CD4-positive, alpha-beta T cell treated with Interleukin-4 for 4 hours (primary cell): ENCODE results near the gene CRACDL.
"Not testable (repeated sequence)": the region's sequence is repeated elsewhere in the genome, so short reads cannot be mapped to it uniquely, and the experiment has no call there.

Experiments used
- DNase-seq: peaks from one replicate; pipeline ENCODE4 v3.0.0-alpha.2; 2020

CRACDL gene

DNA sequence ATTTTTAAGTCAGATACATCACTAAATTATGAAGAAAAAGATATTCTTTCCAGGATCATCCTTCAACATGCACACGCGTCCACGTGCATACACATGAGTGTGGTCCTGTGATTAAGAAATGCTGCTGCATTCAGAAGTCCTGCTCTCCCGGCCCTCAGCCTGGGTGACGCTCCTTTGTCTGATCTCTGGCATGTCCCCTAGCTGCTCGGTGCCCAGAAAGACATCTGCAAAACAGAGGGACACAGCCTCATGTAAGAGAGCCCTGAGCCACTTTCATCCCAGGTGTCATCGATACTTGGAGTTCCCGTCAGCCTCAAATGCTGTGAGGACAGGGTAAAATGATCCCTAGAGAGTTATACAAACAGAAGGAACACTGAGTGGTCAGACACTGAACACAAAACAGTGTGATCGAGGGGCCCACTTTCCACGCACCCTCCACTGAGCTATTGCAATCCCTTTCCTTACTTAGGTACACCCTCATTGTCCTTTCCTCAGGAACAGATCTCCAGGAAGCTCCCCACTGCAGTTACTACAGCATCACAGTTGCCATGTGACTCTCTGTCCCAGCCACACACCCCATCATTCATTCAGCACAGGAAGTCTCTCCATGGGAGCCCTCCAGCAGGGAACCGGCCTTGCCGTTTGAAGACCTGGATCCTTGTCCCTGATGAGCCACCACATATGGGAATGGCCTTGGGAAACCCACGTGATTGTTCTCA, 32.1 kb downstream of the CRACDL start:
- no peak for DNase-seq

DNA sequence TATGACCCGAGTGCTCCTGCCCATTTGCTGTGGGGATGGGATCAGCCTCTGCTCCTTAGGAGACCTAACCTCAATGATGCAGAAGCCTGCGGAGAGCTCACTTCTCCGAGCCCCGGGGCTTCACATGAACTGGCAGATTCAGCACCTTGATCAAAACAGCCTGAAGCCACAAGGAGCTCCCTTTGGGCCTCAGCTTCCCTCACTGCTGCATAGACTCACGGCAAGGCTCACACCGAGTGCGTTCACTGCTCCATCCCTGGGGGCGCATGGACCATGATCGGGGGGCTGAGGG, 33.0 kb downstream of the CRACDL start:
- DNase-seq = no peak

DNA sequence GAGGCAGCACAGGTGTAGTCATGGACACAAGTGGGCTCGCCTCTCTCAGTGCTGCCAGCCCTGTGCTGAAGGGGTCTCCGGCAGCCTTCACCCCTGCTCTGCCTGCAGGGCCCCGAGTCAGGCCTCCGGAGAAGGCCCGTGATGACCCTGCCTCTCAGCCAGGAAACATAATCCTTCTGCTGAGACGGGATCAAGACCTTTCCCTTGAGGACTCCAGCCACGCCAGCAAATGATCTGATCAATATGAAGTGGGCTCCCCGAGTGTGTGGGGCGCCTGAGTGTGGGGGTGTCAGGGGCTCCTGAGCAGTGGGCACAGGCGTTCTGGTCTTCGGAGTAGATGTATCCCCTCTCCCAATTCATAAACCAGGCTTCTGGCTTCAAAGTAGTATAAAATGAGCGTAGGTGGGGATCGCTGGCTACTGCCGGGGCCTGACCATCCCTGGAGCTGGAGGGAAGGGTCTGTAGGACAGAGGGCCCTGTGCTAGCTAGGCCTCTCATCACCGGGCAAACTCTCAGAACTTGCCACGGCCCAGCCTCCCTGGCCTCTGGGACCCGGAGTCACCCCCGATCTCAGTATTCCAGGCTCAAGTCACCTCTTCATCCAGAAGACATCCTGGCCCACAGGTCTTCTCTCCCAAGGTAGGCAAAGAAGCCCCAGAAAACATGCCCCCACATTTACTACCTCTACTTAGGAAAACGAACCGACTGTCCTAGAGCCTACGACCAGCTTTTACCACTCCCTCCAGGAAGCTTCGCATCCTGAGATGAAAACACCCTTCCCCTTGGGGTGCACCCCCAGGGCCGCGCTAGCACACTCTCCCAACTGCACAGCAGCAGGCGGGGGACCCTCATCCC, 33.6 kb downstream of the CRACDL start:
- DNase-seq = no peak

DNA sequence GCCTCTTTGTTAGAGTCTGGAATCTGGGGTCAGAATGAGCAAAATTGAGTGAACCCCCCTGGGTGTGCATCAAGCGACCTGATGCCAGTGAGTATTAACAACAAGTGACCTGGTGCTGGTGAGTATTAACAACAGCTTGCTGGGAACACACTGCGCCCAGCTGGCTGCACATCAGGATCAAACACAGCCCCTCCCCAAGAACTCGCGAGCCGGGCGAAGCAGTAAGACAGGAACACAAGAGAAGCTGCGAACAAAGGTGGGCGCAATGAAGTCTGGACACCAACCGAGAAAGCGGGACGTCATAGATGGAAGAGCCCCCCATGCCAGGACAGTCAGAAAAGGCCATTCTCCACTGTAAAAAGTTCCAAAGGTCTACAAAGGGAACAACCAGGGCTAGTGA, 34.3 kb downstream of the CRACDL start:
- DNase-seq = no peak

DNA sequence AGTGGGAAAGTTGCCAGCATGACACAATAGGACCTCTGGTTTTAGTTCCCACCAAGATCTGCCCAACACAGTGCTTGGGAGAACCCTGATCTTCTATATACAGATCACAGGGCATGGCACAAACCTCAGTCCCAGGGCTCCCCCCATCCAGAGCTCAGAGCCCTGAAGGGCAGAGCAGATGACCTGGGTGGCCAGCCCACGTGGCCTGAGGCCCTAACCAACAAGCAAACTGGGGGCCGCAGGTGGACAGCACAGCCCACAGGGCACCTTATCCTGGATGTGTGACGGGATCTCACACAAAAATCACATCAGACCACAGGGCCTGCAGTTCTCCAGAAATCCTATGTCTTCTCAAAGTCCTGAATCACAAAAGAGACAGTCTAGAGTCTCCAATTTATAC, 34.7 kb downstream of the CRACDL start:
- no peak for DNase-seq

DNA sequence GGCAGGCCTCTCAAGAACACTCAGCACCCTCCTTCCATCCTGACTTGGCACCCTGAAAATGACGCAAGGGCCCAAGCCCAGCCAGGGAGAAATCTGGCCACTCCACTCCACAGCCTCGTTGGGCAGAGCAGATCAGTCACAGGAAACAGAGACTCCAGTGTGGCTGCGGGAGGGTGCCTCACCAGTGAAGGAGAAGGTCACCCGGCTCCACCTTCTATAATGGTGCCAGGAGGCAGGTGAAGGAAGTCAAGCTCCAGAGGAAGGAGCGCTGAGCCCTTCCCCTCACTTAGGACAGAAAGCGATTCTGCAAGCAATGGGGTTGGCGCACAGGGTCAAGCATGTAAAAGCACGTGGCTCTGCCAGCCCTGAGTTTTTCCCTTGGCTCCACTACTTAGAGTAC, 35.3 kb downstream of the CRACDL start:
- no peak for DNase-seq

DNA sequence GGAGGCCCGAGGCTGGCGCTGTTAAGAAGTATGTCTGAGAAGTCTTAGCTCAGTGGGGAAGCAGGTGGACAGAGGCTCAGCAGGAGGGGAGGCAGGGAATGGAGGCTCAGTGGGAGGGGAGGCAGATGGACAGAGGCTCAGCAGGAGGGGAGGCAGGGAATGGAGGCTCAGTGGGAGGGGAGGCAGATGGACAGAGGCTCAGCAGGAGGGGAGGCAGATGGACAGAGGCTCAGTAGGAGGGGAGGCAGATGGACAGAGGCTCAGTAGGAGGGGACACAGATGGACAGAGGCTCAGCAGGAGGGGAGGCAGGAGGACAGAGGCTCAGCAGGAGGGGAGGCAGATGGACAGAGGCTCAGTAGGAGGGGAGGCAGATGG, 36.3 kb downstream of the CRACDL start:
- DNase-seq = not testable (repeated sequence)

DNA sequence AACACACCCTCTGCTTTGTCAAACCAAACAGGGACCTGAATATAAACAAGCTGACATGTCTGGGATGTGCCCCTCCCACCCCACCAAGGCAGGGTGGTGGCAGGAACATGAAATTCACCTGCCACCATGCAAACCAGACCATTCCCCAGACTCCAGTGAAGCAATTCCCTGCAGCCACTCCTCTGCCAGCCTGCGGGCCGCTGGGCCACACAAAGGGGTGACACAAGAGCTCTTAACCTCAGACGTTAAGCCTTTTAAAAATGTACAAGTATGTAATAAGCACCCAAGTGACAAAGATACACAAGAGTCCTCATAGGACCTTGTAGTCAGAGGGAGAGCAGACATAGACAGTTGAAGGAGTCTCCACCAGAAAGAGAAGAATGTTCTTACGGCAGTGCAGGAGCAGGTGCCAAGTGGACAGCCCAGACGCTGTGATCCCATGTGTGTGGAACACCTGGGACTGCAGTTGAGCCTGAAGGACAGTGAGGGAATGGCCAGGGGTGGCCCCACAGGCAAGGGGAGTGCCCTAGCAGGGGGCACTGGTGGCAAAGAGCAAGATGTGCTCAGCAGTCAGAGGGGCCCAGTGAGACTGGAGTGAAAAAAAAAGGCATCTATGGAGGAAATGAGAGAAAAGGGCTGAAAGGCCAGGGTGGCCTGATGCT, 36.9 kb downstream of the CRACDL start:
- no peak for DNase-seq

DNA sequence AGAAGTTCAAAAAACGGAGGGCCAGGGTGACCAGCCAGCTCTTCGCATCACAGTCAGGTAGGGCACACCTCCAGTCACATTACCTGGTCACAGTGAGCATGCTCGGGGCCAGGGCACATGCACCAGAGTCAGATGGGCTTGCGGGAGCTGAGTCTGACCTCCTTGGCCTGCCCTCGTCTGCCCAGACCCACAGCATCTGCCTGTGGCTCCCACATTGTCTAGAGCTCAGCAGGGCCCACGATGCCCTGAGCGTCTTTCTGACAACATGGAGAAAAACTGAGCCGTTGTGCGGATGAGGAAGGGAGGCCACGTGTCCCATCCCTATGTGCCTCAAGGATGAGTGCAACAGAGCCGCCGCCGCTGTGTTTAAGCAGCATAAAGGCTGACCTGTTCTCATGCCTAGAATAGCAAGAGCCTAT, 37.6 kb downstream of the CRACDL start:
- DNase-seq = no peak

DNA sequence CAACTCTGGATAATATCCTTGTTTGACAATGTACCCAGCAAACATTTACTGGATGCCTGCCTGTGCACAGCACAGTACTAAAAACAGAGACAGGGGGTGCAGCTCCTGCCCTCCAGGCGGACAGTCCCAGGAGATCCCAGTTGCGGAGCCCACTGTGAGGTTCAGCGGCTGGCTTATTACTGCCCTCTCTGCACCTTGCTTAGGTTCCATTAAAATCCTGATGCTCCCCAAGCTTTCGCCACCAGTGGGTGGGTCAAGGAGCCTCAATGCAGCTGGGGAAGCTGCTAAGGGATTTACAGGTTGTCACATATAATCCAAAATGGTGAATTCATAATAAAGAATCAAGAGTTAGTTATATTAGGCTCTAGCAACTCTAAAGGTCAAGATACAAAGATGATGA, 38.3 kb downstream of the CRACDL start:
- DNase-seq = no peak

DNA sequence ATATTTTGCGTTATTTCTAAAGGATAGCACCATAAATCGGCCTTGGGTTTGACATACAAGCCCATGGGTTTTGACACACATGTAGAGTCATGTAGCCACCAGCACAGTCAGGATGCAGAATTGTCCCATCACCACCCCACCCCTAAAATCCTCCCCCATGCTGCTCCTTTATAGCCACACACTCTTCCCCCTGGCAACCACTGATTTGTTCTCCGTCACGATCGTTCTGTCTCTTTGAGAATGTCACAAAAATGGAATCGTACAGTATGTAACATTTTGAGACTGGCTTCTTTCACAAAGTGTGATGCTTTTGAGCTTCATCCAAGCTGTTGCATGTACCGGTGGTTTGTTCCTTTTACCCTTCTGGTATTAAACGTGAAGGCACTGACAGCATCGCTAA, 39.1 kb downstream of the CRACDL start:
- no peak for DNase-seq

DNA sequence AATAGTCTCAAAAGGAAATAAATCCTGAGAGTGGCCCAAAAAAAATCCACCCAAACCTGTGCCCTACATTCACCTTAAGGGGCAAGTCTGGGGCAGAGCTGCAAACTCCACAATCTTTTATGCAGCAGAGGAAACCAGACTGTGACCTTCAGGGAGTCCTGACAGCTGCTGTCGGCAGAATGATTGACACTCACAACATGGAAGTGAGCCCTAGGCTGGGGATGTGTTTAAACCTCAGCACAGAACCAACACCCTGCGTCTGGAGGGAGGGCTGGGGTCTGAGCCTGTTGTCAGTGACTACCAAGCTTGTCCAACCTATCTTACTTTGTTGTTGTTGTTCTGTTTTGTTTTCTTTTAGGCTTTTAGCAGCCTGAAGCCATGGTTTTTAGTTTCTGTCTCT, 39.6 kb downstream of the CRACDL start:
- no peak for DNase-seq

DNA sequence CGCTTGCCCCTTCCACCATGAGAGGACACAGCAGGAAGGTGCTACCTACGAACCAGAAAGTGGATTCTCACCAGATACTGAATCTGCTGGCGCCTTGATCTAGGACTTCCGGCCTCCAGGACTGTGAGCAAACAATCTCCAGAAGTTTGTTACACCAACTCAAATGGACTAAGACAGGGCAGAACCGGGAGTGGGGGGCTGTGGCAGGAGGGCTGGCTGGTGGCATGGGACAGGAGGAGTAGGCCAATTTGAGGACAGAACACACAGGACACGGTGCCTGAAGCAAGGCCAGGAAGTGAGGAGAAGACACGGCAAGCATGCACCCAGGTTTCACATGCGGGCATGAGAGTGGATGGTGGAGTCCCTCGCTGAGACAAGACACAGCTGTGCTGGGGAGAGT, 40.1 kb downstream of the CRACDL start:
- no peak for DNase-seq

DNA sequence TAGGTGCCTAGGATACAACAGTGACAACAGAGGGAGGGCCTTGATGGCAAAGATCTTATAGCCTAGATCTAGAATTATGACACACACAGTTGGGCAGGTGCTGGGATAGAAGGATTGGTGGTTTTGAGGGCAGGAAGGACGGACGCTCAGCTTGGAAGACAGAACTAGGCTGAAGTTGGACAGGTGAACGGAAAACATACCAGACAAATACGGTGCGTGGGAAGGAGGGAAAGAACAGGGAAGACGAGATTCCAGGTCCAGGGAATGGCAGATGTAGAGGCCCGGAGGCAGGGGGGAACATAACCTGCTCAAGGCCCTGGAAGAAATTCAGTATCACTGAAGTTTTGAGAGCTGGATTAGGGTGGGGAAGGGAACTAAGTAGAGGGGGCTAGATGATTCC, 40.8 kb downstream of the CRACDL start:
- DNase-seq = no peak

DNA sequence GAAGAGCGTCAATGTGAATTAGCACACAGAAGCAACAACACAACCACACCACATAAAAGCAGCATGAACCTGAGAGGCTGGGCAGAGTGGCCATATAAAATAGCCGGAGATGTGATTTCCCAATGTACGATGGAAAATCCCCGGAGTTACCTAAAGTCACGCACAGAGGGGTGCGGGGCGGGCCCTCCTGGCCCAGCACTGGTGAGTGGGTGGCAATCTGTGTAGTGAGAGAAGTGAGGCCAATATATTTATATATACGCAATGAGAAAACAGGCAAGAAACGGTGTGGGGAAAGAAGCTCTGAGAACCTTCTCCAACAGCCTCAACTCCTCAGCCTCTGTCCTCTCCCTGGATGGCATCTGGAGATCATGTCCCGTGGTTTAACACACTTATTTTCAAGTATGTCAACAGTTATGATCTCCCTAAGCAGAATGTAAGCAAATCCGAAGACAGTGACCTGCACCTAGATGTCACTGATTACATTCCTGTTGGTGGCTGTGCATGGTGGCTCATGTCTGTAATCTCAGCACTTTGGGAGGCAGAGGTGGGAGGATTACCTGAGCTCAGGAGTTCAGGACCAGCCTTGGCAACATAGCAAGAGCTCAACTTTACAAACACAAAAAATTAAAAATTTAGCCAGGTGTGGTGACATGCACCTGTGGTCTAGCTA, 41.6 kb downstream of the CRACDL start:
- DNase-seq = no peak

DNA sequence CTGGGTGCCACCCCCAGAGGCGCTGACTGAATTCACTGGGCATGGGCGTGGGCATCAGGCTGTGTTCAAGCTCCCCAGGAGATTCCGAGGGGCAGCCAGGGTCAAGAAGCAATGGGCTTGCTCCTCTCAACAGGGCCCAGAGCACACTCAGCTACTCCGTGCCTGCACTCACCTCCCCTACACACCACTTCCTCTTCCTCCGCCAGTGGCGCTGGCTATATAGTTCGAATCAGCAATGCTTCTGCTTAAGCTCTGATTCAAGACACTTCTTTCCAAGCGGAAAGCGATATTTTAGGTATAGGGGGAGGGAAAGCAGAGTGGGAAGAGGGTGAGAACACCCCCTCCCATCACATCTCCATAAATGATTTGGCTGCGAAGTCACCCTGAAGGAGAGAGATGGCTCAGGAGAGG, 42.1 kb downstream of the CRACDL start:
- no peak for DNase-seq

DNA sequence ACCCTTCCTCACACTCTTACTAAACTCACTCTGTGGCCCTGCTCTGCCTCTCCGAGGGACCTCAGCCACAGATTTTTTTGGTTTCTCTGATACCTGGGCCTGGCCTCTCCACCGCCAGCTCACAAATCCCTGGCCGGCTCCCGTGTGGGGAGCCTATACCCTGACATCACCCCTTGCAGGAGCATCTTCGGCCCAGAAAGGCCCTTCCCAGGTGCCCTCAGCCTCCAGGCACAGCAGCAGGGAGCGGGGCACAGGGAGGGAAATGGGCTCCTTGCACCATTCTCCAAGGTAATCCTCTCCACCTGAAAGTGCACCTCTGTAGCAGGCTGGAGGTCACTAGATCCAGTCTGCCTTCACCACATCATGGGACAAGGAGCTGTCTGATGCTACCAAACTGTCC, 43.2 kb downstream of the CRACDL start:
- DNase-seq = no peak

DNA sequence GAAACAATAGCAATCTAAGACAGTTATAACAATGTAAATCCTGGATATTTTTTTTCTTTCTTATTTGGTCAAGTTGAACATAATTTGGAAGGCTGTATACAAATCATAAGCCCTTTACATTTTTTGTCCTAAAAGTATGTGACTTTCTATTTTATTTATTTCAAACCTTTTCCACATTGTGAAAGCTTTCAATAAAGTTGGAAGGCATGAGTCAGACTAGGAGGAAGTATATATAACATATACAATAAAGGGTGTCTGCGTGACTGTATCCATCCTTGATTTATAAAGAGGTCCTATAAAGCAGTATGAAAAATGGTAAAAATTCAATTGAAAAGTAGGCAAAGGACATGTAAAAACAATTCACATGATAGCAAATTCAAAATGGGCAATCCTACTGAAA, 44.4 kb downstream of the CRACDL start:
- no peak for DNase-seq

DNA sequence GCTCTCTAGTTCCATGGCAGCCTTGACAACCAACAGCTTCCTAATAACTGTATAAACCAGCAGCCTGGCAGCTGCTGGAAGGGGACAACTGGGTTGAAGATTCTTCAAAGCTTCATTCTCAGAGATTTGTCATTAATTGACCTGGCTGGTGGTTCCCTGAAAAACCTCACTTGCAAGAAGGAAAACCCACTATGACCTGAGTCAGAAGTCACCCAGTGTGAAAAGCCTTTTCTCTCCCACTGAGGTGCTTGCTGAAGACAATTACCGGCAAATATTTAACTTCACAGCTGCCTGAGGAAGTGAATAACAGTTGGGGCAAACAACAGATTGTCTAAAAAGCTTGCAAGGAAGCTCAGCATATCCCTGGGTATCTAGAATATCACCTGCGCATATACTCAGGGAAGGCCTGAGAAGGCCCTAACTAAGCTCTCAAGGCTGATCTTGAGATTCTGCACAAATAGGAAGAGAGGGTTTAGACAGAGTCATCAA, 49.9 kb downstream of the CRACDL start:
- DNase-seq = no peak

DNA sequence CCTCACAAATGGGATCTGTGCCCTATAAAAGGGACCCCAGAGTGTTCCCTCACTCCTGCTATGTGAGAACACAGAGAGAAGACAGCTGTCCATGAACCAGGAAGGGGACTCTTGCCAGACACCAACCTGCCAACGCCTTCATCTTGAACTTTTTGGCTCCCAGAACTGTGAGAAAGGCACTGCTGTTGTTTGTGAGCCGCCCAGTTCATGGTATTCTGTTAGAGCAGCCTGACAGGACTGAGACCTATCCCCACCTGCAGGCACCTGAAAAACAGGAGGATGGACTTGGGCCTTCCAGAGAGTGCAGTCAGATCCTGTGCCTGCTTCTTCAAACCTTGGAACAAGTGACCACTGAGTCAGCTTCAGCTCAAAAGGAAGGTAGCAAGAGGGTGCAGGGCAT, 51.4 kb downstream of the CRACDL start:
- DNase-seq = no peak

DNA sequence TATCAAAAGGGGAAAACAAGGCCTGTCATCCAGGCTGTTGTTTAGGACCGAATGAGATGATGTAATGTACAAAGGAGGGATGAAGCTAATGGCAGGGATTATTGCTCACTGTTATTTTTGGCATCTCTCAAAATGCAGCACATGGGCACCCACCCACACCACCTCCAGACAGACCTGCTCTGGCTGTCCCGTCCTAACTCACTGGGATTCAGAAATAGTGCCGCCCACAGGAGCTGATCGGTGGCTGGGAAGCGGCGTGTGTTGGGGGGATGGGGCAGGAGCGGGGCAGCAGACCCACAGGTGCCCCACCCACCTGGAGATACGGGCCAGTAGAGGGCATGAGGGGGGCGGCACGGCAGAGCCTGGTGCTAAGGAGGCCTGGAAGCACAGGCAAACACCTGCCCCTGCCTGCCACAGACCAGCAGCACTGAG, 52.2 kb downstream of the CRACDL start:
- no peak for DNase-seq

DNA sequence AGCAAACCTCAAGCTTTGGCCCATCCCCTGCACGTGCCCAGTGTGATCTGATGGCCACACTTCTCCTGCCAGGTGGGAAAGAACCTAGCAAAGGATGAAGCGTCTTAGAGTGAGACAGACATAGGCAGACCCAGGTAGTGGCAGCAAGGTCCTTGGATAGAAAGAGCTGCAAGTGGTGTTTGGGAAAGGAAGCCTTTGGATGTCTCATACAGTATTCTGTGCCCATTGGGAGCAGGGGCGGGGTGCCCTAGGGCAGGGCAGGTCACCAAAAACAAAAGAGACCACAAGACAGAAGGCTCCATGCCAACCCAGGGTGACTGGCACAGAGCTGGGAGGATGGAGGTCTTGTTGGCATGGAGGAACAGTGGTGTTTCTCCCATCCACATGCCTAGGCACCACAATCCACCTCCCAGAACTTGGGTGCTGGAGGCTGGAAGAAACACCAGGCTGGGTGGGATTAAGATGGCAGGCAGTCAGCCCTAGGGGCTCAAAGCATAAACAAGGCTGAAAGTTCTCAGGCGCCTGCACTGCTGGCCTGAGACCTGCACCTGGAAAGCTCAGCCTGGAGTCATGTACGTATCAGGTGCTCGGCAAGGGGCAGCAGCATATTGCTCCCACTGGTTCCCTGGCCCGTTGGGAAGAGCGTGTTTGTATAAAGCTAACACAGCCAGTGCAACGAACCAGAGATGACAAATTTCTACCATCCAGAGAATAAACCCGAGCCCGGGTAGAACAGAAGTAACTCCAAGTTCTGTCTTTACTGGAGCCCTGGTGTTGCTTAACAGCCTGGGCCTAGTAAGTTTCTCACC, 52.9 kb downstream of the CRACDL start:
- DNase-seq = no peak

DNA sequence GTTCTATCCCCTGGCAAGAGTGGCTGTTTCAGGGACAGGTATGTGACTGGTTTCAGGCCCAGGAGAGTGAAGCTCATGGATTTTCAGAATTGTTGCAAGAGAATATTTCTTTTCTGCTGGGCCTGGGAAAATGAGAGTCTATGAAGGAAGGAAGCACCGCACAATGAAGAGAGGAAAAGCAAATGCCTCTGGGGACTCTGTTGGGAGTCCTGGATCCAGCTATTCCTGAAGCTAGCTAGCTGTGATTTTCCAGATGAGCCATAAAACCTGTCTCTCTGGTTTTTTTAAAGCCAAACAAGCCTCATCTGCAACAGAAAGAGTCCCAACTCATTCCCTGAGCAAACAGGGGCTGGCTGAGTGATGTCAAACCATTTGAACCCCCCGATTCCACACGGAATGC, 53.7 kb downstream of the CRACDL start:
- no peak for DNase-seq
